Measurements from ENCODE around the gene QPRT. TPM values are rescaled to one million over a fixed set of nuclear protein-coding genes. Genes with fewer than 3 reads are reported as not detected.
A peak's percentile ranks its signal among the peaks of the same experiment; 100 is the strongest.

Gene QPRT
- total RNA-seq, 3 donors from 2014 or later = 25.3 to 54.6 (median 25.4) TPM

DNA sequence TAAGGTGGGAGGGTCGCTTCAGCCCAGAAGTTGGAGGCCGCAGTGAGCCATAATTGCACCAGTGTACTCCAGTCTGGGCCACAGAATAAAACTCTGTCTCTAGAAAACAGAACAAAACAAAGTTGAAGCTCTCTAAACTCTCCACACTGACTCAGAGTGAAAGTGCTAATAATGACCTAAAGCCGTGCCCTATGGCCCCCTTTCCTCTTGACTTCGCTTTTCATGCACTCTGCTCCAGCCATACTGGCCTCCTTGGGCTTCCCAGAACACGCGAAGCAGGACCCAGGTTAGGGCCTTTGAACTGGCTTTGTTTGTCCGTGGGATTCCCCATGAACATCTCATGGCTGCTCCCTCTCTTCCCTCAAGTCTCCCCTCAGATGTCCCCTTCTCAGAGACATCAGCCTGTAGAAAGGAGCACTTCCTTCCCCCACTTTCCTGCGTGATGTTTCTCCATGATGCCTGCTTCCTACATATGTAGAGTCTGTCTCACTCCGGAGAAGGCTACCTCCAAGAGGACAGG, 34.6 kb upstream of the QPRT start:
- intact Hi-C loops (cut with DNase I, micrococcal nuclease) = no loop called here
- TF ChIP-seq, protein P1, sequence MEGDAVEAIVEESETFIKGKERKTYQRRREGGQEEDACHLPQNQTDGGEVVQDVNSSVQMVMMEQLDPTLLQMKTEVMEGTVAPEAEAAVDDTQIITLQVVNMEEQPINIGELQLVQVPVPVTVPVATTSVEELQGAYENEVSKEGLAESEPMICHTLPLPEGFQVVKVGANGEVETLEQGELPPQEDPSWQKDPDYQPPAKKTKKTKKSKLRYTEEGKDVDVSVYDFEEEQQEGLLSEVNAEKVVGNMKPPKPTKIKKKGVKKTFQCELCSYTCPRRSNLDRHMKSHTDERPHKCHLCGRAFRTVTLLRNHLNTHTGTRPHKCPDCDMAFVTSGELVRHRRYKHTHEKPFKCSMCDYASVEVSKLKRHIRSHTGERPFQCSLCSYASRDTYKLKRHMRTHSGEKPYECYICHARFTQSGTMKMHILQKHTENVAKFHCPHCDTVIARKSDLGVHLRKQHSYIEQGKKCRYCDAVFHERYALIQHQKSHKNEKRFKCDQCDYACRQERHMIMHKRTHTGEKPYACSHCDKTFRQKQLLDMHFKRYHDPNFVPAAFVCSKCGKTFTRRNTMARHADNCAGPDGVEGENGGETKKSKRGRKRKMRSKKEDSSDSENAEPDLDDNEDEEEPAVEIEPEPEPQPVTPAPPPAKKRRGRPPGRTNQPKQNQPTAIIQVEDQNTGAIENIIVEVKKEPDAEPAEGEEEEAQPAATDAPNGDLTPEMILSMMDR (IDR thresholded peaks at IDR 0.05) = no peak
- ATAC-seq = peak; percentile 32

DNA sequence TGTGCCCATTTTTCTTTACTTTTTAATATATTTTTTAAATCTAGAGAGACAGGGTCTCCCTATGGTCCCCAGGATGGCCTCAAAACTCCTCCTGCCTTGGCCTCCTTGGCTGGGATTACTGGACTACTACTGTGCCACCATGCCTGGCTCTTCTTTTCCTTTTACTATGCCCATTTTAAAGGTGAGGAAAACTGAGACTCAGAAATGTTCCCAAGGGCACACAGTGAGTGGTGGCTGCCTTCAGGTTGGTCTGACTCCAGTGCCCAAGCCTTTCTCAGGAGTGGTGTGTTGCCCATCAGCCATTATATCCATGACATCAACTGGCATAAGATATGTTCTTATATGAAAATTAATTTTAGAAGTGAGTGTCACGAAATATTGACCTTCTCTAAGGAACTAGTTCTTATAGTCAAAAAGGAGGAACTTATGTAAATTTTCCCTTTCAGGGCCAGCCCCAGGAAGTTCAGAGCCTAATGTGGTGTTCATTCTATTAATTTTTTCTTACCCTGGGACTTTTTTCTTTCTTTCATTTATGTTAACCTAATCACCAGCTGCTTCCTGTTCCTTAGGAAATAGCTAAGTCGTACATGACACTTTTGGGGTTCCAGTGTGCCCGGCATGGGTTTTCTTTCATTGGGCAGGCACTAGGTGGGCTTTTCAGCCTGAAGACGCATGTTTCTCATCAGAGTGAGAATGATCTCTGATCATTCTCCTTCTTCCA, 33.8 kb upstream of the QPRT start:
- Histone ChIP-seq H3K4me3 (no peak overlapping the region), H3K9me3 (no peaks in the 10 kb centered on the region), H3K4me1 (ENCODE audit: low read depth) (no peaks in the 10 kb centered on the region), H3K36me3 (ENCODE audit: low read depth) (no peaks in the 10 kb centered on the region)
- TF ChIP-seq, protein P1 (IDR thresholded peaks at IDR 0.05) = no peak
- ATAC-seq (no peak), DNase-seq (no peak)
- intact Hi-C loops (cut with DNase I, micrococcal nuclease) = no loop called here

More for the DNA sequence above, 34.6 kb upstream of the QPRT start:
- DNase-seq = no peak
- H3K4me3 ChIP-seq = no peak overlapping the region
- H3K9me3 ChIP-seq = no peaks in the 10 kb centered on the region
- H3K4me1 ChIP-seq (ENCODE audit: low read depth) = no peaks in the 10 kb centered on the region
- no peaks in the 10 kb centered on the region for H3K36me3 ChIP-seq (ENCODE audit: low read depth)

DNA sequence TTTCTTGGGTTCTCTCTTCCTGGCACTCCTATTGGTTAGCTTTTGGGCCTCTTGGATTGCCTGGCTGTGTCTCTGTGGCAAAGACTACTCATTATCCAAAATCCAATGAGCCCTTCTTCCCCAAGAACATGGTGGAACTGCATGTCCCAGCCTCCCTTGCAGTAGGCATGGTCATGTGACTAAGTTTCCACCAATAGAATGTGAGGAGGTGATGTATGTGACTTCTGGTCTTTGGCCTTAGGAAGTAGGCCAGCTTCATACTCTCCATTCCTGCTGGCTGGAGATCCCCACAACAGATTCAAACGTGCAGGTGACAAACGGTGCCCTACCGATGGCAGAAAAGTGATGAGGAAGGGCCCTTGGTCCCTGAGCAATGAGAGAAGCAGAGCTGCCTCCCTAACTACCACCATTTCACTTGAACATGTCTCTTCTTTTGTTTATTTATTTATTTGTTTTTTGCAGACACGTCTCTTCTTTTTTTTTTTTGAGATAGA, 33.2 kb upstream of the QPRT start:
- Histone ChIP-seq H3K4me1 (ENCODE audit: low read depth) (no peaks in the 10 kb centered on the region), H3K9me3 (no peaks in the 10 kb centered on the region), H3K36me3 (ENCODE audit: low read depth) (no peaks in the 10 kb centered on the region), H3K4me3 (no peak overlapping the region)
- no peak for DNase-seq
- intact Hi-C loops (cut with DNase I, micrococcal nuclease) = no loop called here
- TF ChIP-seq, protein P1 (IDR thresholded peaks at IDR 0.05) = no peak
- peak; percentile 68 for ATAC-seq

DNA sequence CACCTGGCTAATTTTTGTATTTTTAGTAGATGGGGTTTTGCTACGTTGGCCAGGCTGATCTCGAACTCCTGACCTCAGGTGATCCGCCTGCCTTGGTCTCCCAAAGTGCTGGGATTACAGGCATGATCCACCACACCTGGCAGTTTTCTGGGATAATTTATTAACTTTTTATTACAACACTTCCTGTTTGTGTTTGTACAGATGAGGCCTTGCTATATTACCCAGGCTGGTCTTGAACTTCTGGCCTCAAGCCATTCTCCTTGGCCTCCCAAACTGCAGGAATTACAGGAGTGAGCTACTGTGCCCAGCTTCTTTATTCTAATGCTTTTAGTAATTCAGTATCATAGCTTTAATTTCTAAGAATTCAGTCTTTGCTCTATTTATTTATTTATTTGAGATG, 32.0 kb upstream of the QPRT start:
- TF ChIP-seq, protein P1 (IDR thresholded peaks at IDR 0.05) = no peak
- H3K9me3 ChIP-seq = no peaks in the 10 kb centered on the region
- H3K4me1 ChIP-seq (ENCODE audit: low read depth) = no peaks in the 10 kb centered on the region
- no peaks in the 10 kb centered on the region for H3K36me3 ChIP-seq (ENCODE audit: low read depth)
- no peak for ATAC-seq
- intact Hi-C loops (cut with DNase I, micrococcal nuclease) = no loop called here
- H3K4me3 ChIP-seq = no peak overlapping the region
- no peak for DNase-seq

DNA sequence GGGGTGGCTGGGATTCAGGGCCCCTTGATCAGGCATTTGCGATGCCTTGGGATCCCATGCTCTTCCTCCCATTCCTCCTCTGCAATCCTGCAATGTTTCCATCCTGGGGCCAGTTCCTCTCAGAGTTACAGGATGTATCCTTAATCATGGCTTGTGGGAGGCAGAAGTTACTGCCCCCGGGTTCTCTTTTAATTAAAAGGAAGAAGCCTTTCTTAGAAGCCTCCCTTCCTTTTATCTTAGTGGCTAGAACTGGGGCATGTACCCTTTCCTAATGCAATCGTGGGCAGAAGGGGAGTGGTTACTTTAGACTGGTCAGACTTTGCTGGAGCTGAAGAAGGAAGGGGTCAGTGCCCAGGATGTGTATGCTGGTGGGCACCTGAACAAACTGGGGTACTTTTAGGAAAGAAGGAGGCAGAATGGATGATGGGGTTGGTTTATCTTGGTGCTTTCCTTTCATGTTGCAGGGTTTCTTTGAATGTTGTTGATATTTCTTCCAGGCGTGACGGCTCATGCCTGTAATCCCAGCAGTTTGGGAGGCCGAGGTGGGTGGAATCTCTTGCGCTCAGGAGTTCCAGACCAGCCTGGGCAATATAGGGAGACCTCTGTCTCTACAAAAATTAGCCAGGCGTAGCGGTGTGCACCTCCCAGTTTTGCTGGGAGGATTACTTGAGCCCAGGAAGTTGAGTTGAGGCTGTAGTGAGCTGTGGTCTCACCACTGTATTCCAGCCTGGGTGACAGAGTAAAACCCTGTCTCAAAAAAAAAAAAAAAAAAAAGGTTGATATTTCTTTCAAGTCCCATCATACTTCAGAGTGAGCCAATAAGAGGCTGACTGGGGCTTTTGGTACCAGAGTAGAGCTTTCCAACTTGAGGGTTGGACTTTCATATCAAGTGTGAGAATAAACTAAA, 29.1 kb upstream of the QPRT start:
- Histone ChIP-seq H3K4me1 (ENCODE audit: low read depth) (no peaks in the 10 kb centered on the region), H3K9me3 (no peaks in the 10 kb centered on the region), H3K36me3 (ENCODE audit: low read depth) (no peaks in the 10 kb centered on the region), H3K4me3 (no peak overlapping the region)
- ATAC-seq (no peak), DNase-seq (no peak)
- intact Hi-C loops (cut with DNase I, micrococcal nuclease) = no loop called here
- TF ChIP-seq, protein P1 (IDR thresholded peaks at IDR 0.05) = no peak
